Lower lobe of right lung (tissue), 2 donors: Measurements from ENCODE around the gene HNRNPA0. TPM values are rescaled to one million over a fixed set of nuclear protein-coding genes. Genes with fewer than 3 reads are reported as not detected.
"Not testable (repeated sequence)": the region's sequence is repeated elsewhere in the genome, so short reads cannot be mapped to it uniquely, and the experiment has no call there.

ENCODE experiments used
- ATAC-seq, 2 donors: fragments of 200-7000 bp; cut with Tn5 transposase; one replicate each; pipeline ENCODE4 v1.9.1; 2020 to 2022; ENCODE audit warnings: mild to moderate bottlenecking in 2 of 2, moderate library complexity in 2 of 2
- DNase-seq: peaks from one replicate; pipeline ENCODE4 v3.0.0-alpha.2; 2020
- H3K27ac ChIP-seq: fragments of 200-600 bp; one replicate; pipeline ENCODE4 v1.8.0; 2022
- H3K27me3 ChIP-seq: fragments of 200-600 bp; one replicate; pipeline ENCODE4 v1.8.0; 2022; ENCODE audit warnings: low read depth
- H3K36me3 ChIP-seq: fragments of 200-600 bp; one replicate; pipeline ENCODE4 v1.8.0; 2022; ENCODE audit warnings: mild to moderate bottlenecking
- H3K4me1 ChIP-seq: fragments of 200-600 bp; one replicate; pipeline ENCODE4 v1.8.0; 2022
- H3K4me3 ChIP-seq: fragments of 200-600 bp; one replicate; pipeline ENCODE4 v1.8.0; 2022; ENCODE audit warnings: mild to moderate bottlenecking
- H3K9me3 ChIP-seq: fragments of 200-600 bp; one replicate; pipeline ENCODE4 v1.8.0; 2022
- CTCF ChIP-seq: fragments of 200-600 bp; IDR thresholded peaks from one replicate; pipeline ENCODE4 v1.8.0; 2022; ENCODE audit warnings: antibody characterized with exemption, mild to moderate bottlenecking
- intact Hi-C: fragments of 100-400 bp; cut with DNase I; formaldehyde crosslinking; loops from one replicate; pipeline ENCODE4 v1.11.0; 2022
- total RNA-seq: library from RNA; stranded (reverse); fragmentation: NEBNext Ultra II Directional; extraction: Animal tissue kit (Norgen Biotek cat#: 25700); gene quantifications from one replicate; pipeline ENCODE4 v1.2.1, GENCODE V29; 2021
- donor health status: DM: no; HTN: yes; CAD: no; lungs with severe emphysema.

Gene HNRNPA0
- total RNA-seq, 1 donor from 2014 or later = 21.7 TPM

- peak; percentile 80 for TF ChIP-seq CTCF
- H3K9me3 ChIP-seq = no peaks in the 10 kb centered on the region
- H3K36me3 ChIP-seq = no peaks in the 10 kb centered on the region
- no peak for DNase-seq
- no peaks in the 10 kb centered on the region for H3K4me1 ChIP-seq
- H3K27me3 ChIP-seq = no peaks in the 10 kb centered on the region
- no peak overlapping the region for H3K27ac ChIP-seq
- ATAC-seq = no peak
- H3K4me3 ChIP-seq = no peak overlapping the region
- intact Hi-C loops = no loop called here
Observed at GRCh38 chr5:137778772-137779564, 24.8 kb upstream of the HNRNPA0 start.

DNA sequence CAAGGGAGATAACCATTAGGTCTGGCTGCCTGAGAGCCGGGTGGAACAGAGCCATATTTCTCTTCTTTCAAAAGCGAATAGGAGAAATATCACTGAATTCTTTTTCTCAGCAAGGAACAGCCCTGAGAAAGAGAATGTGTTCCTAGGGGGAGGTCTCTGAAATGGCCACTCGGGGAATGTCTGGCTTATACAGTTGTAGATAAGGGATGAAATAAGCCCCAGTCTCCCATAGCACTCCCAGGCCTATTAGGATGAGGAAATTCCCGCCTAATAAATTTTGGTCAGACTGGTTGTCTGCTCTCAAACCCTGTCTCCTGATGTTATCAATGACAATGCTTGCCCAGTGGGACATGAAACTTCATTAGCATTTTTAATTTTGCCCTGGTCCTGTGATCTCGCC lies 13.8 kb upstream of the HNRNPA0 start:
- H3K27me3 ChIP-seq, H3K36me3 ChIP-seq, H3K4me3 ChIP-seq, DNase-seq, H3K27ac ChIP-seq, ATAC-seq, H3K4me1 ChIP-seq, intact Hi-C loops: not testable (repeated sequence)
- peaks cover 12% of the 10 kb centered on the region for H3K9me3 ChIP-seq

- no peaks in the 10 kb centered on the region for H3K36me3 ChIP-seq
- no peaks in the 10 kb centered on the region for H3K27me3 ChIP-seq
- H3K27ac ChIP-seq = no peak overlapping the region
- intact Hi-C loops = no loop called here
- no peak for TF ChIP-seq CTCF
- DNase-seq = no peak
- H3K4me1 ChIP-seq = no peaks in the 10 kb centered on the region
- H3K4me3 ChIP-seq = no peak overlapping the region
- no peaks in the 10 kb centered on the region for H3K9me3 ChIP-seq
- ATAC-seq = peak in 1 of 2 donors; percentile 19
Observed at GRCh38 chr5:137761566-137761965, 7.4 kb upstream of the HNRNPA0 start.

DNA sequence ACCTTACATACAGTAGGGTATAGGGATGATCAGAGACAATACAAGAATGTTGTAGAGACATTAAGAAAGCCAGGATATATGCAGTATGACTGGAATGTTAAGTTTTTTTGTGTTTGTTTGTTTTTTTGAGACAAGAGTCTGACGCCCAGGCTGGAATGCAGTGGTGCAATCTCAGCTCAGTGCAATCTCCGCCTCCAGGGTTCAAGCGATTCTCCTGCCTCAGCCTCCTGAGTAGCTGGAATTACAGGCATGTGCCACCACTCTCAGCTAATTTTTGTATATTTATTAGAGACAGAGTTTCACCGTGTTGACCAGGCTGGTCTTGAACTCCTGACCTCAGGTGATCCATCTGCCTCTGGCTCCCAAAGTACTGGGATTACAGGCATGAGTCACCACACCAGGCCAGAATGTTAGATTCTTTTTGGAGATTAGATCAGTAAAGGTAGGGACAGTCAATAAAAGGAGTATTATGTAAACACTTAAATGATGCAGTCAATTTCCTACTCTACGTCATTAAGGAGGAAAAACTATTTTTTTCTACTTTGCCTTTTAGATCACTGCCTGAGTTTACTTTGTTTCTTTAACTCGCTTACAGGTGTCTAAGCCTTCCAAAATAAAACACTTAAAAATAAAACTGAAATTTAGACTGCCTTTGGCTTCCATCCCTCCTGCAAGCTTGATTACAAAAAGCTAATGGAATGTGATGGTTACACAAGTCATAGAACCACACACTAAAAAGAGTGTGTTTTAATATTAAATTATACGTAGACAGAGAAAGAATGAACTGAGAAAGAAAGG lies 6.8 kb upstream of the HNRNPA0 start:
- Histone ChIP-seq H3K27ac (no peak overlapping the region), H3K27me3 (no peaks in the 10 kb centered on the region), H3K4me3 (no peak overlapping the region), H3K36me3 (no peaks in the 10 kb centered on the region), H3K9me3 (no peaks in the 10 kb centered on the region), H3K4me1 (no peaks in the 10 kb centered on the region)
- ATAC-seq (peak; percentile 45 to 93), DNase-seq (no peak)
- intact Hi-C loops = no loop called here
- TF ChIP-seq CTCF = no peak

- no peaks in the 10 kb centered on the region for H3K36me3 ChIP-seq
- peaks cover 1% of the 10 kb centered on the region for H3K4me1 ChIP-seq
- H3K4me3 ChIP-seq = no peak overlapping the region
- no peaks in the 10 kb centered on the region for H3K9me3 ChIP-seq
- ATAC-seq = no peak
- H3K27me3 ChIP-seq = no peaks in the 10 kb centered on the region
- no peak overlapping the region for H3K27ac ChIP-seq
- no peak for TF ChIP-seq CTCF
- intact Hi-C loops = no loop called here
- no peak for DNase-seq
Observed at GRCh38 chr5:137760294-137760693, 6.1 kb upstream of the HNRNPA0 start.
